Anterior cingulate cortex (tissue), 58 donors: ENCODE data around the gene WASL.

ENCODE experiments used
- DNase-seq, 58 donors: peaks; one replicate each; lab custom pipeline; 2025; lab: John Stamatoyannopoulos, UW

WASL gene

GRCh38 chr7:123770378-123770777 lies 21.6 kb upstream of the WASL start:
- DNase-seq, result no peak

GRCh38 chr7:123769371-123769770 lies 20.6 kb upstream of the WASL start:
- no peak for DNase-seq

- DNase-seq, result no peak
Observed at GRCh38 chr7:123768493-123768892, 19.7 kb upstream of the WASL start.

GRCh38 chr7:123763191-123763661 lies 14.4 kb upstream of the WASL start:
- no peak for DNase-seq

GRCh38 chr7:123761729-123762128 lies 12.9 kb upstream of the WASL start:
- no peak for DNase-seq

- no peak for DNase-seq
Observed at GRCh38 chr7:123757095-123757494, 8.3 kb upstream of the WASL start.

GRCh38 chr7:123755338-123755737 lies 6.5 kb upstream of the WASL start:
- DNase-seq, result no peak

GRCh38 chr7:123754271-123754871 lies 5.6 kb upstream of the WASL start:
- DNase-seq, result no peak

- DNase-seq, result no peak
Observed at GRCh38 chr7:123752534-123752933, 3.7 kb upstream of the WASL start.

GRCh38 chr7:123751821-123752220 lies 3.0 kb upstream of the WASL start:
- no peak for DNase-seq

- no peak for DNase-seq
Observed at GRCh38 chr7:123750389-123751230, 1.8 kb upstream of the WASL start.

GRCh38 chr7:123749537-123749857 lies 694 bp upstream of the WASL start:
- peak in 2 of 58 donors; percentile 61 to 62 for DNase-seq

GRCh38 chr7:123748171-123748733 lies 551 bp downstream of the WASL start:
- DNase-seq, result peak in 35 of 58 donors; percentile 2 to 67 (median 39)

GRCh38 chr7:123747620-123748141 lies 1.1 kb downstream of the WASL start:
- peak in 44 of 58 donors; percentile 2 to 52 (median 16) for DNase-seq

GRCh38 chr7:123746931-123747488 lies 1.8 kb downstream of the WASL start:
- DNase-seq, result no peak

- no peak for DNase-seq
Observed at GRCh38 chr7:123746055-123746454, 2.7 kb downstream of the WASL start.

- DNase-seq, result no peak
Observed at GRCh38 chr7:123745437-123745836, 3.4 kb downstream of the WASL start.

- DNase-seq, result no peak
Observed at GRCh38 chr7:123744416-123744815, 4.4 kb downstream of the WASL start.

GRCh38 chr7:123741940-123742339 lies 6.9 kb downstream of the WASL start:
- no peak for DNase-seq

- no peak for DNase-seq
Observed at GRCh38 chr7:123738808-123739207, 10.0 kb downstream of the WASL start.

- no peak for DNase-seq
Observed at GRCh38 chr7:123738356-123738755, 10.4 kb downstream of the WASL start.
